NK-92 treated with Interleukin-12 subunit alpha and Interleukin-12 subunit beta, amount 100 ng/mL, for 24 hours (cell line): ENCODE measurements around the gene MYL1.

Experiments
- DNase-seq: peaks from one replicate; lab custom pipeline; 2025; lab: John Stamatoyannopoulos, UW

MYL1 gene

DNA sequence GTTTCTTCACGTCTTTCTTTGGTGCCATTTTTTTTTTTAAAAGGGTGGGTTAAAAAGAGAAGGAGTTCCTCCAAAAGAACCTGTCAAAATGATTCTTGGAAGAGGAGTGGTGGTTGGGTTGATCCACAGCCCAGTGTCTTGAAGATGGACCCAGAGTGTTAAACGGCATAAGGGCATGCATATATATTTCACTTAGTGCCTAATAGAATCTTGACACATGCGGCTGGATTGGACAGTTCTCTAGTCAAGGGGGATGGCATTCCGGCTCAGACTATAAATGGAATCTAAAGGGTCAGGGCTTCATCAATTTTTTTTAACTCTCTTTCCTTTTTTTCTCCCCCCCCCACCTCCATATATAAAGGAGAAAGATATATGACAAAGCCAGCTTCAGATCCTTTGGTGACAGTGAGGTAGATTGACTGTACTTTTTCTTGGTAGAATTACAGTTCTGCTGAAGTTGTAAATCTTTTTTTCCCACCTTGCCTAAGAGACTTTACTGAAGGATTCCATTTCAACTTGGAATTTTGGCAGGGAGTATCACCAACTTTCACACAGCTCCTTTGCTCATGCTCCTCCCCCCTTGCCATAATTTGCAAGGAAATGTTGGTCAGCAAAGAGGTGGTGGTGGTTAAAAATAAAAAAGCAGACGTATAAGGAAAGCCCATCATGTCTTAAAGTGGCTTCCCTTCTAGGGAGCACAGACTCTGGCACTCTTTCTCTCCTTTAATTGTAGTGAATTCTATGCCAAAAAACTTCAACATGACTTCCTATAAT, at the start of gene MYL1:
Gene MYL1, minus strand, starts transcription at position 160 of the 774 bp plus-strand sequence. Its CDS starts 132 bp downstream, at position 28.
- no peak for DNase-seq

DNA sequence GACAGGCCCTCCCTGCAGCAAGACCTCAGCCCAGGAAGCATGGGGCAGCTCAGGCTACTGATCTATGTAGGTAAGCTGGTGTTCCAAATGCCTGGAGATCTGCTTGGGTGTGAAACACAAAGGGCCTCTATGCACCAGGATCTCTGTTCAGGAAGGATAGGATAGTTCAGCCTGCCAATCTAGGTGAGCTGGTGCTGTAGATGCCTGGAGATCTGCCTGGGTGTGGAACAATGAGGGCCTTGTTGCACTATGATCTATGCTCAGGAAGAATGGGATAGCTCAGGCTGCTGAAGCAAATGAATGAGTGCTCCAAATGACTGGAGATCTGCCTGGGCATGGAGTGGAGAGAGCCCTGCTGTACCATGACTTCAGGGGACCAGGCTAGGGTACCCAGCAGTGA, 48.9 kb upstream of the MYL1 start:
- no peak for DNase-seq

DNA sequence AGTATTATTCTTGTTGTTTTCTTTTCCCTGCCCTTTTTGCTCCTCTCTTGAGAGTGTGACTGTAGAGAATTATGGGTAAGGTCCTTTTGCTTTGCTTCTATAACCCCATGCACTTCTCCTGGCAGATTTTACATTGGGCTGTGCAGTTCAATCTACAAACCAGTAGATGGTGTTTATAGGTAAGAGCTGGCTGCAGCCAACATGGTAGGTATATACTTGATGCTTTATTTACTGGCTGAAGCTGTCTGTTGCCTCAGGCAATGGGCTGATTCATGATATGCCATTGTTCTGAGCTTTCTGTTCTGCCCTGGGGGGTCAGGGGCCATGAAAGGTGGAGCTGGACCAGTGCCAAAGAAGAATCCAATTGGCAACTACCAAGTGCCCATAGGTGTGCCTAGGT, 48.3 kb upstream of the MYL1 start:
- no peak for DNase-seq

DNA sequence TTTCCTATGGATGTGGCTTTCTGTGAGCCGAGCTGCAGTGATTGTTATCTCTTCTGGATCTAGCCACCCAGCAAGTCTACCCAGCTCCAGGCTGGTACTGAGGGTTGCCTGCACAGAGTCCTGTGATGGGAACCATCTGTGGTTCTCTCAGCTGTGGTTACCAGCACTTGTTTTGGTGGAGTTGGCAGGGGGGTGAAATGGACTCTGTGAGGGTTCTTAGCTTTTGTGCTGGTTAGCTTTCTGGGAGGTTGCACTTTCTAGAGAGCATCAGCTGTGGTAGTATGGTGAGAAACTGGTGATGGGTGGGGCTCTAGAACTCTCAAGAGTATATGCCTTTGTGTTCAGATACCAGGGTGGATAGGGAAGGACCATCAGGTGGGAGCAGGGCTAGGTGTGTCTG, 45.4 kb upstream of the MYL1 start:
- DNase-seq, result no peak

DNA sequence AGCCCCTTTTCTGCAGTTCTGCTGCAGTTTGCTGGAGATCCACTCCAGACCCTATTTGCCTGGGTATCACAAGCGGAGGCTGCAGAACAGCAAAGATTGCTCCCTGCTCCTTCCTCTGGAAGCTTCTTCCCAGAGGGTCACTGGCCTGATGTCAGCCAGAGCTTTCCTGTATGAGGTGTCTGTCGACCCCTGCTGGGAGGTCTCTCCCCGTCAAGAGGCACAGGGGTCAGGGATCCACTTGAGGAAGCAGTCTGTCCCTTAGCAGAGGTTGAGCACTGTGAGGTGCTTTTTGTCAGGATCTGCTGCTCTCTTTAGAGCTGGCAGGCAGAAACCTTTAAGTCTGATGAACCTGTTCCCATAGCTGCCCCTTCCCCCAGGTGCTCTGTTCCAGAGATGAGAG, 42.0 kb upstream of the MYL1 start:
- no peak for DNase-seq

DNA sequence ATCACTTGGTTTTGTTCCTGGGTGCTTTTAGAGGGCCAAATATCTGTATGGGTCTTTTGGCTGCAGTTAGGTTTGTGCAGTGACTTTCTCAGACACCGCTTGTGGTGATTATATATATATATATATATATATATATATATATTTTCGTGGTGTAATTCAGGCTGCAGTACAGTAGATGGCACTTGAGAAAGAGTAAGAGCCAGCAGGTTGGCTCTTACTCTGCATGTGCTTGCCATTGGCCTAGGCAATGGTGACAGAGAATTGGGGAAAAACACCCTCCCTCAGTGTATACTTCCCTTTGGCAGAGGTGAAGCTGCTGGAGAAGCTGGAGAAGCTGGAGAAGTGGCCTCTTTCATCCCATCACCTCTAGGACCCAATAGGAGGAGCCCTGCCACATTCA, 22.2 kb upstream of the MYL1 start:
- DNase-seq, result no peak

DNA sequence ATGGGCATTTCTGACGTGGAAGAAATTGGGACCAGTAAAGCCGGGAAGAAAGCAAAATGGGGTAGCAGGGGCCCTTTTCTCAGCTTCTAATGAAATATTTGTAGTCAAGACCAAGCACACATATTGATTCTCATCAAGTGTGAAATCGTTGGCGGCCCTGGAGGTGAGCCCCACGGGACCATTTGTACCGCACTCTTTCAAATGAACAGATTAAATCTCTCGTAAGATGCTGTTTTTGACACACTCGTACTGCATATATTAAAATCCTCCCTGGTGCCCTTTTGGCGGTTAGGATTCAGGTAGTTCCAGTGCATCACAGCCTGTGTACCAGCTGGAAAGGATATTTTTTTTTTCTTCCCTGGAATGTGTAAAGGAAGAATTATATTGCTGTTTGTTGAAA, 9.9 kb upstream of the MYL1 start:
- no peak for DNase-seq

DNA sequence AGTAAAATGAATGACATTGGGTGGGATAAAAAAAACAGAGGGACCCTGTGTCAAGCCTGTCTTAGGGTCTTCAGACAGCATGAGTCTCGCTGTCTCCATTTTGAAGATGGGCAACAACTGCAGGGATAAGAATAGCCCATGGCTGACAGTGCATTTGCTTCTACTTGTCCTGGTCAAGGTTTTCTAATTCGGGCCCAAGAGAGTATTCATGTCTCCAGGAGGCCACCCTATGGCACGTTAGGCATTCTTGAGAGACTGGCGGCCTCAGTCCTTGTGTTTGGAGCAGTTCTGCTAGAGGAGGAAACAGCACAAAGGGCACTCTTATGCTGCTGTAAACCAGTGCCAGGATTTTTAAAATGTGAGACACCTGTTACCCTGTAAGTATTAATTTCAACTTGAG, 9.5 kb upstream of the MYL1 start:
- DNase-seq, result no peak

DNA sequence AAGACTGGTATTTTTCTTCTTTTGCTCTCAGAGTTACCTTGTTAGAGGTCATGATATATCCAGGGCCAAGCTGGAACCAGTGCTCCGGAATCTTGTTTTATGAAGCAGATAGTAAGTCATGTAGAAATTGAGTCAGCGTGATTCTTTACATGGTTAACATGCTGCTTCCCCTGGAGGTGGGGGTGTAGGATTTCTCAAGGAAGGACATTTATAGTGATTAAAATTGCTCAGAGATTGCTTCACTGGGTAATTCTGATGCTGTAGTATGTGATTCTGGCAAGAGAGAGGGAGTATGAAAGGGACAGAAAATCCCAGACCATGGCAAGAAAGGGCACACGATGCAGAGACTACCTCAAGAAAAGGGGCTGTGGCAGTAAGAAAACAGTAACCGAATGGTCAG, 8.0 kb upstream of the MYL1 start:
- DNase-seq, result no peak

DNA sequence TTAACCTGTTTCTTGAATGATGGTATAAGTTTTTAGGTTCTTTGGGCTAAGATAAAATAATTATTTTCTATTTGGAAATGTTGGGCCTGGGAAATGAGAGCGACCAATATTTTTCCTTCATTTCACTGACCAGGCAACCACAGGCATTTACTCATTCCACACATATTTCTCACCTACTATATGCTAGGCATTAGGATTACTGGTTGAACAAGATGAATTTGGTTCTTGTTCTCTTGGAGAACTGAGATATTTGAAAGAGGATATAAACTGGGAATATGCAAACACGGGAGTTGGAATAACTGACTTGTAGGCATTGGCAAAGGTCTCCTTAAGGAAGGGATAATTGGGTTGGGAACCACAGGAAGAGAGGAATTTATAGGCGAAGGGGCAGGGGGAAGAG, 3.9 kb upstream of the MYL1 start:
- no peak for DNase-seq

DNA sequence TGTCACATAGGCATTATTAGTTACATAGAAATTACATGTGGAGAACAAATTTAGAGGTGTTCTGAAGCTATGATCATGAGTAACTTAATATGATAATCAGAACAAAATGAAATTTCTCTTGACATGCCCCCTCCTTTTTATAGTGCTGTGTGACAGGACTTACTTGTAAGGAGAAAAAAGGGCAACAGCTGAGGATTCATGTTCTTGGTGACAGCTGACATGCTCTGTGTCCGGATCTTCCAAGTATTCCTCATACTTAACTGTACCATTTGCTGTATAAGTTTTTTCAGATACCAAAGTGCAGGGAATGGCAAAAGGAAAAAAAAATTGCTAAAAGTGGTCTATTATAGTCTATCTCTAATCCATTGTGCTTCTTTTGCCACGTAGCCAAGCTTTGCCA, 3.5 kb upstream of the MYL1 start:
- no peak for DNase-seq

DNA sequence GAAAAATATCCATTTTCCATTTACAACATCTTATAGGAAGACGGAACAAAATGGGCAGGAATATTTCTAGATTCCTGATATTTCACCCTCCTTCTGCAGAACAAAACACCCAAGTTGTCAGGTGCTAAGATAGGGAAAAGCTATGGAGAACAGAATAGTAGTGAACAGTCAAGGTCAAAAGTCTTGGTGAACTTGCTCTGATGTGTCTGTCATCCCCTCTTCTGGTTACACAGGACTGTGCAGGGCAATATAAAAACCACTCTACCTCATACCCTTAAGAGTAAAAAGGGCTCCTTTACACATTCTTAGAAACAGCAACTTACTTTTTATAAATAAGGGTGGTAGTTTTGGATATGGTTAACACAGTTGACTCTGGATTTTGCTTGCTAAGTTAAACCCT, 4.4 kb downstream of the MYL1 start:
- DNase-seq, result no peak

DNA sequence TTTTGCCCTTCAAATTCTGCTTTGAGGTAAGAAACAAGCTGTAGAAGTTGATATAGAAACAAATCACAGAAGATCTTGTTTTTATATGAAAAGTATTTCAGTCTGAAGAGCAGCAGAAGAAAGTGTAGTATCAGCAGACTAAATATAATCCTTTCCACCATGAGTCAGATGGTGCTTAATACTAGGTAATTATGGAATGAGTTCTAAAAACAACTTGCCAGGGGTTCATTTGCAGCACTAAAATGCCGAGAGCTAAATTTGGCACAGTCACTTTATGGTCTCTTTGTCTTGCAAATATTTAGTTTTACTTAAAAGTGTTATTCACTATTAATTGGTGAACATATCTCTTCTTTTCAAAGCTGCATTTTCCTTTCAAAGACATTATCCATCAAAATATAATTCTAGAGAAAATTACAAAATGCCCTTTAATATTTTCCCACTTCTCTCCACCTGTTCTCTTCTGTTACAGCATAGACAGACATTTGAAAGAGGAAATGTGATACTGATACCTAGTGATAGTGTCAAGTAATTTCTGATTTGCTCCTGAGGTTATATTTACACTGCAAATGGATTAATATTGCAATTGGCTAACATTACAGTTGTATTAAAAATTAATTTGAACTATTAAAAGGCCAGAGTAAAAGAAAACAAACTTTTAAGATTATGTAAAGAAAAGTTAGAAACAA, 5.3 kb downstream of the MYL1 start:
- no peak for DNase-seq

DNA sequence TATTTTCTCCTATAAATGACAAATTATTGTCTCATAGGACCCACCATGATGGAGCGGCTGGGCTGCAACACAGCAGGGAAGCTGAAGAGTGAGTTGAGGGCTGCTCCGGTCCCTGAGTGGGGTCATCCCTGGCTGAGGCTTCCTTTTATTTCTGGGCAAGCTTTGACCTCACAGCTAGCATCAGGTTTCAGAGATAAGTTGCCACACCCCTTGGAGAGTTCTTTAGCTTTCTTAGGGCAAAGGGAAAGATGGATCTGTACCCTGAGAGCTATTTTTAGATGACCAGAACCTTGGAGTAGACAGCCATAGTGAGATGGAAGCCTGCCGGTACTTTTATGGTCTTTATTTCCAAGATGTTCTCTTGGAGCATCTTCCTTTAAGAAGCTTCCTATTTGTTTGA, 11.5 kb downstream of the MYL1 start:
- DNase-seq, result no peak

DNA sequence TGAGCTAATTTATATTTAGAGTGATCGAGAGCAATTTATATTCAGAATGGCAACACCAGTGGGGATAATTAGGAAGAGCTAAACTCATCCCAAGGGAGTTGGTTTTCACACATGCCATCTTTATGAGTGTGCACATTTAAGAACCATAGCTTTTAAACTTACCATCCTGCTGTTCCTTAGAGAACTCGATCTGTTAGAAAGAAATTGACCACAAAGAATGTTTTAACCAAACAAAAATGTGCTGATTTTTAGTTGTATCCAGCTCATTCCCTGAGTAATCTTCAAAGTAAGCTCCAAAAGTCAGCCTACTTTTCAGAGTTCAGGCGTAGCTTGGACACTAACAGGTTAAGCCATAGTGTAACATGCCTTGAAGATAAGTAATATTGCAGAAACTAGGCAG, 12.6 kb downstream of the MYL1 start:
- no peak for DNase-seq

DNA sequence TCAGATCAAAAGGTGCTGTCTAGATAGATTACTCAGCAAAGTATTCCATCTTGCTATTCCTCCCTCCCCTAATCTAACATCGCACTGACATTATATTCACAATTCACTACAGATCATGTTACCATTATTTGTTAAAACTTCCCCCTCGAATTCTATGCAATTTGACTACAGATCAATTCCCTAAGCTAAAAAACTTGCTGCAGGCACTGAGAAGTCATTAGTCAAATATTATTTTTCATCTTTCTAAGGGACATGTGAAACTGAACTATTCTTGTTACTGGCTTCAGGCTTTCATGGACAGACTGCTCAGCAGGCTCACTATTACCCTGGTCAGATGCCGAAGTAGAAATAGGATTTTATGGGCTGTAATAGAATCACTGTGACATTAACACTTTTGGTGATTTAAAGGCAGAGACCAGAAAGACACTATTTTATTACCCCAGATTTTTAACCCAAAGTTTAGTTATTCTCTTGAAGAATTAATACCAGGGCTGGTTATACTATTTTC, 15.1 kb downstream of the MYL1 start:
- no peak for DNase-seq

DNA sequence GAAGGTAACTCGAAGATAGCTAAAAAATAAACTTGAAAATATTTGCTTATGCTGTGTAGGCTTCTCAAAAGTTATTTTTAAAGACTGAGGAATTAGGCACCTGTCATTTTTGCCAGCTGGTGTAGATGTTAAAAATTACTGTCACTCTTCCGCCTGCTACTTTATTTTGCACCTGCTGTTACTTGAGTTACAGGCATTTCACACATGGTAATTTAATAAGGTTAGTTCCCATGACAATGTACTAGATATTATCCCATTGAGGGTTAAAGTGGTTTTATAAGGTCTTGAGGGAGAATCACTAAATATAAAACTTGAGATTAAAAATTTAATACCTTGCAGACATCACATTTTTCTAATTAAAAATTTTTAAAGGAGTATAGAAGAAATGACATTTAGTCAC, 26.6 kb downstream of the MYL1 start:
- DNase-seq, result no peak

DNA sequence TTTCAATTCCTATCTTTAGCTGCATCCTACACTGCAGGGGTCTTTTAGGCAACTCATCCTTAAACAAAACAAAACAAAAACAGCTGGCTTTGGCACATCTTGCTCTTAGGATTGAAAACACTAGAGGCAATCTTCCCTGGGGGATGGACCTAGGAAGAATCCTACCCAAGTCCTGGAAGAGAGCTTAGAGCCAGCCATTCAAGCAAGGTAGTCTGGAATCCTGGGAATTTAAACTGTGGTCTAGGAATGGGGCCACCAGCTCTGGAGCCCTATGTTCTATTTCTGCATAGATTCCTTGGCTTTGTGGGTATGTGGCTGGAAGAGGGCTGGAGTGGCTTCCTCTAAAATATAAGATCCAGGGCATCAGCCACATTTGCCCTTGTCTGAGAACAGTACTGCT, 27.7 kb downstream of the MYL1 start:
- no peak for DNase-seq

DNA sequence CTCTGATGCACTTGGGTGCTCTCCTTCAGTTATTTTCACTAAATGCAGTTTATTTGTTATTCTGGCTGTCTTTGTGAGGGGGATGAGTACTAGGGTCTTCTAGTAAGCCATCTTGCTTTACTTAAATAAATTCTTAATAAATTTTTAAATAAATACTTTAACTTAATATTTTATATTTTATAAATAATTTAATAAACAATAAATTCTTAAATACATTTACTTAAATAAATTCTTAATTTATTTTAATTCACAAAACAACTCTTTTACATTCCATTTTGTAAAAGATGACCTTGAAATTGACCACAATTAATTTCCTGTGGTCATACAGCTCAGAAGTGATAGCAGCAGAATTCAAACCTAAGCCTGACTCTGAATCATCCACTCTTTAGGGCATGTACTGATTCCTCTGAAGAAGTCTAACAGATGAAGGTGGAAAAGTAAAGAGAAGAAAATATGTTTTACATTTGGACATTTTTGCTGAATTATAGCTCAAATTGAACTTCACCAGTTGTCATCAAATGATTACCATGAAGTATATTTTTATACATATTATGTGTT, 28.8 kb downstream of the MYL1 start:
- no peak for DNase-seq

DNA sequence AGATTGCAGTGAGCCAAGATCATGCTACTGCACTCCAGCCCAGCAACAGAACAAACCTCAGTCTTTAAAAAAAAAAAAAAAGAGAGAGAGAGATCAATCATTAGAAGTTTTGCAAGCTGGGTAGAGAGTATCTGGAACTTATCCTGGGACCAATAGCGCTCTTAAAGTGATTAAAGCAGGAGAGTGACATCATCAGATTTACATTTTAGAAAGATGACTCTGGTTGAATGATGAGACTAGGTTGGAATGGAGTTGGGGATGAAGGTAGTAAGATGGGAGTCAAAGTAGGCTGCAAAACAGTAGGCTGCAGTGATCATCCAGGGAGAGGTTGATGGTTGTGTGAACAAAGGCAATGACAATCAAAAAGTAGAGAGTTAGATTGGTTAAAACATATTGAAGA, 37.8 kb downstream of the MYL1 start:
- no peak for DNase-seq

DNA sequence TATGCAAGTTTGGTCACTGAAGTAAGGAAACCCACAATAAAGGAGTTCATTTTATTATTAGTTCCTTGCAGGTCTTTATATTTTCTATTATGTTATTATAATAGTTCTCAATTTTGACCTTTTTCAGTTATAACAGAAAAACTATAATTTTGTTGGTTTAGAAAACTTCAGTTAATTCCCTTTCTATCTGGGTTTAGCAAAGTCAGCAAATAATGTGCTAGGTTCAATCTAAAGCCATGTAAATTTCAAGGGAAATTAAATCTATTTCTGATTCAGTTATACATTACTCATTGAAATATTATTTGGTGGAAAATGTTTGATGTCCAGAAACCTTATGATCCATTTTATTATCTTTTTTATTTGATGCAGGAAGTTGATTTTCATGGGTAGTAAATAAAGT, 43.7 kb downstream of the MYL1 start:
- no peak for DNase-seq

DNA sequence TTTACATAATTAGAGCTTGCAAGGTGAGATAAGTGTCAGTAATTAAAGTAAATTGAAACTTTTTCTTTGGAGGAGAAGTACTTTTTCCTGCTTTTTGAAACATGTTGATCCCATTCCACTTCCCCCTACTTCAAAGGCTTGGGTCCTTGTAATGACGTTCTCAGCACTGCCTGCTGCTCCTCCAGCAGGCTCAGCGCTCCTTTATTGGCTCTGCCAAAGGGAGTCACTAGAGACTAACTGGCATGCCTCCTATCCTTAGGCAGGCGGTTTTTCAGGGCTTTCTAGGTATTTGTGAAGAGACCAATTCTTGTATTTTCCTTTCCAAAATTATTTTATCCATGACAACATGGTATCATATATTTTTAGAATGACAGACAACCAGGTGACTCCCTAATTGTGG, 45.8 kb downstream of the MYL1 start:
- no peak for DNase-seq

DNA sequence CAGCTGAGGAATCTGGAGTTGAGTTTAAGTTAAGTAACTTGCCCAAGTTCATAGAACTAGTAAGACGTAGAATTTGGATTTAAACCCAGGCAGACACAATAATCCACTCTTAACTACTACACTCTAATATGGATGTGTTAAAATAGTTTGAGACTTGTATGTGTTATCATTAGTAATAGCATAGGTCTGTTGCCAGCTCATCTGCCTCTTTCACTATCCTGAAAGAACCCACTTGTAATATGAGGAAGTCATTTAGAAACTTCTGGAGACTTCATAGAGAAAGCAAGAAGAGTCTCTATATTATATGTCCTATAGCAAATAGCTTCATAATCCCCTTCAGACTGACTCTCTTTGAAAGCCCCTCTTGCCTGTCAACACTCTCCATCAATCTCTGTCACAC, 46.7 kb downstream of the MYL1 start:
- DNase-seq, result no peak
